ENCODE measurements around the gene ORM2. TPM values are rescaled to one million over a fixed set of nuclear protein-coding genes. Genes with fewer than 3 reads are reported as not detected.

The ORM2 gene
- total and polyA plus RNA-seq, 2 of the 8 experiments (the other 6 are each of a cell fraction or from before 2014, with no cell fraction given): 1.3 TPM; not detected in 1

DNA sequence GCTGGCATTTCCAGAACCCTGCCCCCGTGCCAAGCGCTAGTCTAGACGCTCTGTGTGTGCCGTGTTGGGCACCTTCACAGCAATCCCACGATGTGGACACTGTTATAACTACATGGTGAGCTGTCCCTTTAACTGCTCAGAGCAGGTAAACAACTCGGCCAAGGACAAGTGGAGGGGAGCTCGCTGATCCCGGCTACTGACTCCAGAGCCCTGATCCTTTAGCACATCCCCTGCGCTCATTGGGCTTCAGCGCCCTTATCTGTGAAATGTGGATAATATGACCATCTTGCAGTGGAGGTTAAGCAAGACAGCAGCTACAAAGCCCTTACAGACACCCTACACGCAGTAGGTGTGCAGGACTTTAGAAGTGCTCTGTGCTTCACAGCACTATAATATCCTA is 16.5 kb downstream of the ORM2 start (continued):
- TF ChIP-seq PHF8 (conservative IDR thresholded peaks at IDR 0.05; ENCODE audit: low read depth, low read length) (no peak), SIRT6 (IDR thresholded peaks at IDR 0.05; ENCODE audit: low read length) (no peak), SIX5 (IDR thresholded peaks at IDR 0.05; ENCODE audit: low read depth, low read length) (no peak), TCF12 (IDR thresholded peaks at IDR 0.05; ENCODE audit: low read depth, low read length) (no peak)
- TF ChIP-seq, protein P1, sequence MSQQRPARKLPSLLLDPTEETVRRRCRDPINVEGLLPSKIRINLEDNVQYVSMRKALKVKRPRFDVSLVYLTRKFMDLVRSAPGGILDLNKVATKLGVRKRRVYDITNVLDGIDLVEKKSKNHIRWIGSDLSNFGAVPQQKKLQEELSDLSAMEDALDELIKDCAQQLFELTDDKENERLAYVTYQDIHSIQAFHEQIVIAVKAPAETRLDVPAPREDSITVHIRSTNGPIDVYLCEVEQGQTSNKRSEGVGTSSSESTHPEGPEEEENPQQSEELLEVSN (IDR thresholded peaks at IDR 0.05): no peak
